ENCODE data around the gene AMHR2.
"Not testable (repeated sequence)": the region's sequence is repeated elsewhere in the genome, so short reads cannot be mapped to it uniquely, and the experiment has no call there.

AMHR2 gene

DNA sequence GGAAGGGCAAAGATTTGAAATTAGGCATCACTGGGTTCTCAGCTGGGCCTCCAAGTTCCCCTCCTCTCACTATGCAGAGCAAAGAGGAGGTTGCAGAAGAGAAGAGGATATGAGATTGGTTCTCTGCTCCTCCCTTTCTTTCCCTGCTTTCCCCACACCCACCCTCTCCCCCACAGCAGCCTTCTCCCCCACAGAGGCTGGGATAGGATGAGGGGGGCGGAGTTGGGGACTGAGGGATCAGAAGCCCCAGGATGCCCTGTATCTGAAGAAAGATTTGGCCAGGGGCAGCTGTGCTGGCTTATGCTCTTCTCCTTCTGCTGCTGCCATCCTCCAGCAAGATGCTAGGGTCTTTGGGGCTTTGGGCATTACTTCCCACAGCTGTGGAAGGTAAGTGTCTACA lies at the start of gene AMHR2:
Gene AMHR2 (plus strand): TSS at position 259 of the 400 bp plus-strand sequence. CDS start 80 bp downstream, at position 339.
- no peak for DNase-seq

DNA sequence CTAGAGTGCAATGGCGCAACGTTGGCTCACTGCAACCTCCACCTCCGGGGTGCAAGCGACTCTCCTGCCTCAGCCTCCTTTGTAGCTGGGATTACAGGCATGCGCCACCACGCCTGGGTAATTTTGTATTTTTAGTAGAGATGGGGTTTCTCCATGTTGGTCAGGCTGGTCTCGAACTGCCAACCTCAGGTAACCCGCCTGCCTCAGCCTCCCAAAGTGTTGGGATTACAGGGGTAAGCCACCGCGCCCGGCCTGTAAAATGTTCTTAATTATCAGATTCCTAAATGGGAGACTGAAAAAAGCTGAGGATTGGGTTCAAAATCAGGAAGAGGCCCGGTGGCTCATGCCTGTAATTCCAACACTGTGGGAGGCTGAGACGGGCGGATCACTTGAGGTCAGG lies 49.4 kb upstream of the AMHR2 start:
- not testable (repeated sequence) for DNase-seq

DNA sequence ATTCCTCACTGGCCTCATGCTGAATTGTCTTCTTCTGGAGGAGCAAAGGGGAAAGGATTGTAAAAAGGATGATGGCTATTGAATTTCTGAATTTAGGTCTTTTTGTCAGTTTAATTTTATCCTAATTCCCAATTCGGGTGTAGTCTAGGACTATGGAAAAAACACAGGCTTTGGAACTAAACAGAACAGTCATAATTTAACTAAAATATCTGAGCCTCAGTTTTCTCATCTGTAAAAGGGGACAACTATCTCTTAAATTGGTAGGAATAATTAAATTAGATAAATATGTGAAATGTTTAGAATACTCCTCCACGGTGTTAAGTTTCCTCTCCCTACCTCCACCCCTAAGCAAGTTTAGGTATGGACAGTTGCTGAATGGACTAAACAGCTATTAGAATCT lies 46.9 kb upstream of the AMHR2 start:
- no peak for DNase-seq

DNA sequence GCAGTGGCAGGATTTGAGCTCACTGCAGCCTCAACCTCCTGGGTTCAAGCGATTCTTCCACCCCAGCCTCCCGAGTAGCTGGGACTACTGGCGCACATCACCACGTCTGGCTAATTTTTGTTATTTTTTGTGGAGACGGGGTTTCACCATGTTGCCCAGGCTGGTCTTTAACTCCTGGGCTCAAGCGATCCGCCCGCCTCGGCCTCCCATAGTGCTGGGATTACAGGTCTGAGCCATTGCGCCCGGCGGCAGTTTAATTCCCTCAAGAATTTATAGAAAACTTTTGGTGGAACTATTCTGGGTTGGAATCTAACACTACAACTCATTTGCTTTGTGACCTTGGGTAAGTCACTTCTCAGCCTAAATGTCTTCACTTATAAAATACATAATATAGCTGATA lies 45.4 kb upstream of the AMHR2 start:
- DNase-seq = no peak

DNA sequence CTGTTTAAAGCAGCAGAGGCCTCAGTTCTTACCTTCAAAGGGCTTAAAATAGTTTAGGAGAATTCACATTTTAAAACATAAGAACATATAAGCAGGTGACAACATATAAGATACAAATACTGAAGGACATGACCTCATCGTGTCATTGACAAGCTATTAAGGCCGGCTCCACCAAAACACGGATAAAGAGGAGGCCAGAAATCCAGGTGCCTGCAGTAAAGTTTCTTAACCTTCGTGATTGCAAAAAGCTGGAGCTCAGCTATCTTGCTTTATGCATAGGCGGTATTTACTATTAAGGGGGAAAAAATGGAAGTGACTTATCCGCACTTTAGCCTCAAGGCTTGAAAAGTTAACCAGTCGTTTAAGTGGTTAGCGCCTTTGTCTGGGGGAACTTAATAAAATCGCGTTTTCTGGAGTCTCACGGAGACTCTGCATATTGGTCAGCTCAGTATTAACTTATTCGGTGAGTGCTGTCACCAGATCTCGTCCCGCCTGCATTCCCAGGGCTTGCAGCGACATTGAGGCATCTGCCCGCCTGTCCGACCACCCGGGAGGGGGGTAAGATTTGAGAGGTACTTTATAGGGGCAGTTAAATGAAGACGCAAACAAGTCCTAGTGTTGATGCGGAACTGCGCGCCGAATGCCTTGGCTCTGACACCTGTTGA lies 44.8 kb upstream of the AMHR2 start:
- no peak for DNase-seq

DNA sequence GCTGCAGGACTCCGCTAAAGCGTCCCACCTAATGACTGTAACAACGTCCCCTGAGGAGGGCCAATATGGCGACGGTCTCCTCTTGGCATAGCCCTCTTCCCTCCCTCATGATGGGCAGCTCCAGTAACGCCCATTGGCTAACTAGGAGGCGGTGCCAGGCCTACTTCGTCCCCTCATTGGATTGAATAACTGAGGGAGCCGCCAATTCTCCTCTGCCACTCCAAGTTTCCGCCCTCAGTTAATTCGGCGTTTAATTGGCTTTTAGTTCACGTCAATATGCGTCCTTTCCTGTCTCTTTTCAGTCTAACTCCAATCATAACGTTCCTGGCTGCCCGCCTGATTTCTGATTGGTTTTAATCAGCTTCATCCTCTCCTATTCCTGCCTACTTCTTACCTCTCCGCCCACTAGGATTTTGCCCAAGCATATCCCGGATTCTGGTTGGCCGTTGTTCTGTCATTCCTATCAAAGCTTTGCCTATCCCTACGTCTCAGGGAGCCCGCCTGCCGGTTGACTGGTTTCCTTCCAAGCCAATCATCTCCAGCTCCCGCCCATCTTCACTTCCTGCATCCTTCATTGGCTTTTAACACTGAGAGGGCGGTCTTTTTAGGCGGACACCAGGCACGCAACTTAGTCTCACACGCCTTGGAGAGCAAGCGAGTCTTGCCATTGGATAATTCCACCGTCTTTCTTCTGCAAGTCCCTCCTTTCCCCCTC lies 44.1 kb upstream of the AMHR2 start:
- DNase-seq = peak; percentile 100

DNA sequence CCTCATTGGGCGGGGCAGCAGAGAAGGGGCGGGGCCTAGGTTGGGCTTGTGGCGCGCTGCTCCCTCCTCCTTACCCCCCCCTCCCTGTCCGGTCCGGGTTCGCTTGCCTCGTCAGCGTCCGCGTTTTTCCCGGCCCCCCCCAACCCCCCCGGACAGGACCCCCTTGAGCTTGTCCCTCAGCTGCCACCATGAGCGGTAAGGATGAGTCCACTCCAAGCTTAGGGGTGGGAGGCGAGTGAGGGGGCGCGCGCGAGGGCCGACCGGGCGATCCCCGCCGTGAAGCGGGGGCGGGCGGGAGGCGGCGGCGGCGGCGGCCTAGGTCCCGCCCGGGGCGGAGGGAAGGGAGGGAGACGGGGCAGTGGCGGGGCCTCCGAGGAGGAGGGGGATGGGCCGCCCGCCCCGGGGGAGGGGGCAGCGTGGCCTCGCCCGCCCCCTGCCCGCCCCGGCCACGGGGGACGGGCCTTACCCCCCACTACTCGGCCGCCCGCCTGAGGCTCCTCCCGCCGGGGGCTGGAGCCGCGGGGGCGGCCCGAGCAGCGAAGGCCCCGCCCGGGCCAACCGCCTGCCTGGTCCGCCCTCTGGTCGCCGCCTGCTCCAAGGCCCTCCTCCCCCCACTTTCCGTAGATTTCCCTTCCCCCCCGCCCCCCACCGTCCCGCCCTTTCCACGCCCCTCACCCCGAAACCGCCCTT lies 43.4 kb upstream of the AMHR2 start, which contains the start of gene SP1:
Gene SP1 (plus strand): TSS at position 73 of the 690 bp plus-strand sequence. CDS start 116 bp downstream, at position 189.
- DNase-seq = peak; percentile 91

DNA sequence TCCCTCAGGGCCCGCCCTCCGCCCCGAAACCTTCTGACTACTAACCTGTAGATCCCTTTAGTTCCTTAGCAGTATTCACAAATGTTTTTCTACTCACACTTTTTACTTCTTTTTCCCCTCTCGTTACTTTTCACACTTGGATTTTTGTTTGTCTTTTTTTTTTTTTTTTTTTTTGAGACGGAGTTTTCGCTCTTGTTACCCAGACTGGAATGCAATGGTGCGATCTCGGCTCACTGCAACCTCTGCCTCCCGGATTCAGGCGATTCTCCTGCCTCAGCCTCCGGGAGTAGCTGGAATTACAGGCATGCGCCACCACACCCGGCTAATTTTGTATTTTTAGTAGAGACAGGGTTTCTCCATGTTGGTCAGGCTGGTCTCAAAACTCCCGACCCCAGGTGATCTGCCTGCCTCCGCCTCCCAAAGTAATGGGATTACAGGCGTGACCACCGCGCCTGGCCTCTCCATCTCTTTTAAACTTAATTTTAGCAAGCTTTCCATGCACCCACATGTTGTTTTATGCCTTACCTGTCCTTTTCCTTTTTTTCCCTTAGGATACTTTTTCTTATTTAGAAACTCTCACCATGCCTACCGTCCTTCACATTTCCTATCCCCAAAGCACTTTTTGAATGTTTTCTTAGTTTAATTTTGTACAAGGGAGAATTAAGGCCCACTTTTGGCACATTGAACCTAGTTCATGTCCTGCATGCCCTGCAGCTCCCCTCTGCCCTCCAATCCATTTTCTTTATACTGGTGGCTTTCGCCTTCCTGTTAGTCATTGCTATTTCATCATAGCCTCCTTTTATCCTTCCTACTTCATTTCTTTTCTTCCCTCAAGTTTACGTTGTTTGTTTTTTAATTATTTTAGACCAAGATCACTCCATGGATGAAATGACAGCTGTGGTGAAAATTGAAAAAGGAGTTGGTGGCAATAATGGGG lies 42.6 kb upstream of the AMHR2 start:
- DNase-seq = no peak

DNA sequence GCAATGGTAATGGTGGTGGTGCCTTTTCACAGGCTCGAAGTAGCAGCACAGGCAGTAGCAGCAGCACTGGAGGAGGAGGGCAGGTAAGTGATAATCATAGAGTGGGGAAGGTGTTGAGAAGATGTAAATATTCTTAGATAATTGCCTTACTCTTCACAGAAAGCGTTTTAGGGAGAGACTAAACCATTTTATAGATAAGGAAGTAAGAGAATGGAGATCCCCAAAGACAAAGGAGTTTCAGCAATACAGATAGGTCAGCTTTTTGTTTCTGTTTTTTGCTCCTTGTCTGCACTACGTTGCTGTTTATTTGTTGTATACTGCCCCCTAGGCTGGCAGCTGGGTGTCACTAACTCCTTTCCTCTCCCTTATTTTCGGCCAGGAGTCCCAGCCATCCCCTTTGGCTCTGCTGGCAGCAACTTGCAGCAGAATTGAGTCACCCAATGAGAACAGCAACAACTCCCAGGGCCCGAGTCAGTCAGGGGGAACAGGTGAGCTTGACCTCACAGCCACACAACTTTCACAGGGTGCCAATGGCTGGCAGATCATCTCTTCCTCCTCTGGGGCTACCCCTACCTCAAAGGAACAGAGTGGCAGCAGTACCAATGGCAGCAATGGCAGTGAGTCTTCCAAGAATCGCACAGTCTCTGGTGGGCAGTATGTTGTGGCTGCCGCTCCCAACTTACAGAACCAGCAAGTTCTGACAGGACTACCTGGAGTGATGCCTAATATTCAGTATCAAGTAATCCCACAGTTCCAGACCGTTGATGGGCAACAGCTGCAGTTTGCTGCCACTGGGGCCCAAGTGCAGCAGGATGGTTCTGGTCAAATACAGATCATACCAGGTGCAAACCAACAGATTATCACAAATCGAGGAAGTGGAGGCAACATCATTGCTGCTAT lies 41.7 kb upstream of the AMHR2 start:
- DNase-seq = peak; percentile 59 to 73

DNA sequence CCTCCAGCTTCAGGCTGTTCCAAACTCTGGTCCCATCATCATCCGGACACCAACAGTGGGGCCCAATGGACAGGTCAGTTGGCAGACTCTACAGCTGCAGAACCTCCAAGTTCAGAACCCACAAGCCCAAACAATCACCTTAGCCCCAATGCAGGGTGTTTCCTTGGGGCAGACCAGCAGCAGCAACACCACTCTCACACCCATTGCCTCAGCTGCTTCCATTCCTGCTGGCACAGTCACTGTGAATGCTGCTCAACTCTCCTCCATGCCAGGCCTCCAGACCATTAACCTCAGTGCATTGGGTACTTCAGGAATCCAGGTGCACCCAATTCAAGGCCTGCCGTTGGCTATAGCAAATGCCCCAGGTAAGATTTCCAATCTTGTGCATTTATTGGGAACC lies 40.4 kb upstream of the AMHR2 start:
- no peak for DNase-seq

DNA sequence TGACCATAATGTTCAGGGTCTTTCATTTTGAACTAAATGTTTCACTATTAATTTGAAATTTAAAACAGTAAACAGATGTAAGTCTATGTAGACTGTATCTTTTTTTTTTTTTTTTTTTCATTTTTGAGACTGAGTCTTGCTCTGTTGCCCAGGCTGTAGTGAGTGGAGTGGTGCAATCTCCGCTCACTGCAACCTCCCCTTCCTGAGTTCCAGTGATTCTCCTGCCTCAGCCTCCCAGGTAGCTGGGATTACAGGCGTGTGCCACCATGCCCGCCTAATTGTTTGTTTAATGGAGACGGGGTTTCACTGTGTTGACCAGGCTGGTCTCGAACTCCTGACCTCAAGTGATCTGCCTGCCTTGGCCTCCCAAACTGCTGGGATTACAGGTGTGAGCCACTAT lies 37.3 kb upstream of the AMHR2 start:
- DNase-seq = not testable (repeated sequence)

DNA sequence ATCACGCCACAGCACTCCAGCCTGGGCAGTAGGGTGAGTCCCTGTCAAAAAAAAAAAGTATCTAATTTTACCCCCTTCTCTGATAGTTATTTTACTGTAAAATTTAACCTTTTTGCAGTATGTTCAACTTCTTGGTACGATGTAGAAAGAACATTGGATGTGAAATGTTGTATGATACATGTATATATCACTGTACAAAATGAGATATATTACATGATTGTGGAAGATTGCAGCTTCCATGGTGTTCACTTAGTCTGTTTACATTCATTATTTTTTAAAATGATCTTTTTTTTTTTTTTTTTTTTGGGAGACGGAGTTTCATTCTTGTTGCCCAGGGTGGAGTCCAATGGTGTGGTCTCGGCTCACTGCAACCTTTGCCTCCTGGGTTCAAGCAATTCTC lies 34.7 kb upstream of the AMHR2 start:
- DNase-seq = no peak

DNA sequence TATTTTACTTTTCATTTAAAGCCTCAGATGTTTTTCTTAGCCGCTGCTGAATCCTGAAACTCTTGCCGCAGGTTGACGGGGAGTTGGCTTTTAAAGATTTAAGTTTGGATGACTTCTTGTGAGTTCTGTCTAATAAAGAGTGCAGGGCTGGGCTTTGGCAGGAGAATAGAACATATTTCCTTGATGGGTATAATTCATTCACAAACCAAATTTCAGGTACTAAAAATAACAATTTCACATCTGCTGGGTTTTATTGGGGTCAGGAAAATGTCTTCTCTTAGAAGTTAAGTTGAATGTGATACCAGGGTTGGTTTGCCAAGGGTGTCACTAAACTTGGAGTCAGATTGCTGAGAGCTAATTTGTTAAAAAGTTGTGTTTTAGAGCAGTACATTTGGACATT lies 34.0 kb upstream of the AMHR2 start:
- DNase-seq = no peak

DNA sequence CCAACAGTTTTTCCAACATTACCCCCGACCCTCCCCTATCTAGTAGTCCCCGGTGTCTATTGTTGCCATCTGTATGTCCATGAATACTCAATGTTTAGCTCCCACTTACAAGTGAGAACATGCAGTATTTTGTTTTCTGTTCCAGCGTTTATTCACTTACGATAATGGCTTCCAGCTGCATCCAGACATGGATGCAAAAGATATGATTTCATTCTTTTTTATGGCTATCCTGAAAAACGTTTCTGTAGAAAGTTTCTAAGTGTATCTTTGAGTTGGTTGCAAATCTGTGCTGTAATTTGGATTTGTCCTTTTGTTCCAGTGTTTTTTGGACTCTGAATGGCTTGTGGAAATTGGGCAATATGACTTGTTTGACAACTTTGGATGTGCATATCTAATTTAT lies 31.9 kb upstream of the AMHR2 start:
- DNase-seq = no peak

DNA sequence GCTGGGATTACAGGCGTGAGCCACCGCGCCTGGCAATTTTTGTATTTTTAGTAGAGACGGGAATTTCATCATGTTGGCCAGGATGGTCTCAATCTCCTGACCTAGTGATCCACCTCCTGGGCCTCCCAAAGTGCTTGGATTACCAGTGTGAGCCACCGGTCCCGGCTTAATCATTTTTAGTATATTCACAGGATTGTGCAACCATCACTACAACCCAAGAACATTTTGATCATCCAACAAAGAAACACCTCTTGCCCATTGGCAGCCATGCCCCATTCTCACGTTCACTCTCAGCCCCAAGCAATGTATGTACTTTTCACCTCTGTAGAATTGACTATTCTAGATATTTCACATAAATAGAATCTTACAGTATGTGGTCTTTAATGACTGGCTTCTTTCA lies 23.8 kb upstream of the AMHR2 start:
- DNase-seq = no peak

DNA sequence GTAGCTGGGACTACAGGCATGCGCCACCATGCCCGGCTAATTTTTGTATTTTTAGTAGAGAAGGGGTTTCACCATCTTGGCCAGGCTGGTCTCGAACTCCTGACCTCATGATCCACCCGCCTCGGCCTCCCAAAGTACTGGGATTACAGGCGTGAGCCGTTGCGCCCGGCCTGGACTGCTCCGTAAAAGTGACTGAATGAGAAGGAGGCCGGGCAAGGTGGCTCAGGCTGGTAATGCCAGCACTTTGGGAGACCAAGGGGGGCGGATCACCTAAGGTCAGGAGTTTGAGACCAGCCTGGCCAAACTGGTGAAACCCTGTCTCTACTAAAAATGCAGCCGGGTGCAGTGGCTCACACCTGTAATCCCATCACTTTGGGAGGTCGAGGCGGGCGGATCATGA lies 21.3 kb upstream of the AMHR2 start:
- not testable (repeated sequence) for DNase-seq

DNA sequence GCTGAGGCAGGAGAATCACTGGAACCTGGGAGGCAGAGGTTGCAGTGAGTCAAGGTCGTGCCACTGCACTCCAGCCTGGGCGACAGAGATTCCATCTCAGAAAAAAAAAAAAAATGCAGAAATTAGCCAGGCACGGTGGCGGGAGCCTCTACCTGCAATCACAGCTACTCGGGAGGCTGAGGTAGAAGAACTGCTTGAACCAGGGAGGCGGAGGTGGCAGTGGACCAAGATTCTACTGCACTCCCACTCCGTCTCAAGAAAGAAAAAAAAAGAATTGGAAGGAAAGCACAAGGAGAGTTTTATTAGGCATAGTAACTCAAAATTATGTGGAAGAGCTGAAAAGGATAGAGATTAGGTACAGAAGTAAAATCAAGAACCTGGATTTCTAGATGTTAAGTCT lies 20.8 kb upstream of the AMHR2 start:
- no peak for DNase-seq

DNA sequence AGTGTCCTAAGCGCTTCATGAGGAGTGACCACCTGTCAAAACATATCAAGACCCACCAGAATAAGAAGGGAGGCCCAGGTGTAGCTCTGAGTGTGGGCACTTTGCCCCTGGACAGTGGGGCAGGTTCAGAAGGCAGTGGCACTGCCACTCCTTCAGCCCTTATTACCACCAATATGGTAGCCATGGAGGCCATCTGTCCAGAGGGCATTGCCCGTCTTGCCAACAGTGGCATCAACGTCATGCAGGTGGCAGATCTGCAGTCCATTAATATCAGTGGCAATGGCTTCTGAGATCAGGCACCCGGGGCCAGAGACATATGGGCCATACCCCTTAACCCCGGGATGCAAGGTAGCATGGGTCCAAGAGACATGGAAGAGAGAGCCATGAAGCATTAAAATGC lies 12.7 kb upstream of the AMHR2 start:
- DNase-seq = no peak

DNA sequence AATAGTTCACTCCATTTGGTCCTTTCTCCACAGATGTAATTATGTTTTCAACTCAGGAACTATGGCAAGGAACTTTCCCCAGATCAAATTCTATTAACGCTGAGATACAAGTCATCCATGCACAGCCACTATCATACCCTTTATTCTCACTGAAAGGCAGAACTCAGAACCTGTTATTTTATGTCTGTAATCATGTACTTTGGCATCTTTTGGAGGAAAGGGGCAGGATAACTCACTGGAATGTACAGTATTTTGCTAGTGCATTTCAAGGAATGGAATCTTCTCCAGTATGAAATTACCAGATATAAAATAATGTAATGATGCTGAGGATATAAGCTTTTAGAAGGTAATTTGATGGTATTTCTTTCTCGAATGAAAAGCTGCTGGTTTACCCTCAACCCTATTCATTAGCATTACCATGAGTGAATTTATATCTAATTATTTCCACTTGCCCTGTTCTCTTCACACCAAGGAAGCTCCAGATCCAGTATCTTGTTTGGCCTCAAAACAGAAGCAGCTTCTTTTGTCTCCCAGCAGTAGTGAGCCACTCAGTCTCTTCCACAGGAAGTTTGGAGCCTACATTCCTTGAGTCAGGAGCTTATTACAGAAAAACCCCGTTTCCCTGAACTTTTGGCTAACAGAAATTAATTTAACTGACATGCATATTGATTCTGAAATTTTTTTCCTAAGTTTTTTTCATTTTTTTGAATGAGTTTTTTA lies 10.0 kb upstream of the AMHR2 start:
- no peak for DNase-seq

DNA sequence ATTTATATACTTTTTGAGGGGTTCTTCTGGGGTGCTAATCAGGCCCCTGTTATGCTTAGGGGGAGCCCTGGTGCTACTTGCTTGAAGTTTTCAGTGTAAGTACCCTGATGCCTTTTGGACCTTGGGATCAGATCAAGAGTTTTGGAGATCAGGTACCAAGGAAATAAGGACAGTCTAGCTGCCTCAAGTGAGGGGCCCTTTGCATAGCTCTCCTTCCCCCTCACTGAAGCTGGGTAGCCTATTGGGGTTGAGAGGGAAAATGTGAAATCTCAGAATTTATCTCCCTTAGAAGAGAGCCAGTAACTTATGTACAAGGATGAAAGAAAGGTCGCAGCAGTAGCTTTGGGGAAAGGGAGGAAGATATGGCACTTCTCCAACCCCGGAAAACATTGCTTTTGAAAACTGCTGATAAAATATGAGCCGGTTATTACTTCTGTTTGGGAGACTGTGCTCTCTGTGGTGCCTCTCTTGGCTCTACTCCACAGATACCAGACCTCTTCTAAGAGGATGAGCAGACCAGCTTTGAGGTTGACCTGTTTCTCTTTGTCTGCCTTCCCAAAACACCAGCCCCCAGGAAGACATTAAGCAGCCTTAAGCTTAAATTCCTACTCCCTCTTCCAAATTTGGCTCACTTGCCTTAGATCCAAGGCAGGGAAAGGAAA lies 8.8 kb upstream of the AMHR2 start:
- no peak for DNase-seq
